ENCODE measurements around the gene PSMC4. TPM values are rescaled to one million over a fixed set of nuclear protein-coding genes. Genes with fewer than 3 reads are reported as not detected.
"Not testable (repeated sequence)": the region's sequence is repeated elsewhere in the genome, so short reads cannot be mapped to it uniquely, and the experiment has no call there.

The PSMC4 gene
- total RNA-seq, 1 experiment from 2014 or later, result 111 TPM

- Histone ChIP-seq H3K4ac (ENCODE audit: low read depth, low read length) (no peak overlapping the region), H3K4me1 (ENCODE audit: insufficient read depth, low read length) (no peaks in the 10 kb centered on the region; the same call in 1 of the 2 replicates), H3T11ph (ENCODE audit: low read length) (no peak overlapping the region), H3K27me3 (ENCODE audit: insufficient read depth, low read length) (no peaks in the 10 kb centered on the region), H2AK5ac (ENCODE audit: insufficient read length, low read length) (no peak overlapping the region), H3K4me2 (ENCODE audit: insufficient read depth, insufficient read length, low read length) (no peak overlapping the region), H3K14ac (ENCODE audit: insufficient read depth, low read length) (no peak overlapping the region), H3K9ac (ENCODE audit: extremely low read depth, insufficient read length, low read length) (no peak overlapping the region), H3K79me2 (ENCODE audit: insufficient read depth, low read length) (no peaks in the 10 kb centered on the region; the same call in 1 of the 2 replicates), H3K18ac (ENCODE audit: insufficient read length, low read depth, low read length) (no peak overlapping the region), H4K20me1 (ENCODE audit: control insufficient read depth, insufficient read depth, insufficient read length) (no peaks in the 10 kb centered on the region), H3K27ac (ENCODE audit: insufficient read length, low read depth, low read length) (no peak overlapping the region), H3K79me1 (ENCODE audit: insufficient read depth, low read depth, low read length, poor library complexity, severe bottlenecking) (no peaks in the 10 kb centered on the region), H3K23ac (ENCODE audit: insufficient read length, low read depth, low read length) (no peak overlapping the region), H2BK12ac (ENCODE audit: insufficient read length, low read depth, low read length) (no peak overlapping the region), H2BK120ac (ENCODE audit: low read depth, low read length, poor library complexity, severe bottlenecking) (no peak overlapping the region), H2BK15ac (ENCODE audit: low read depth, low read length) (no peak overlapping the region), H4K8ac (replicated peaks; ENCODE audit: insufficient read length, low read depth, low read length) (no peak overlapping the region), H3K9me3 (ENCODE audit: control insufficient read depth, low read depth, low read length) (no peaks in the 10 kb centered on the region), H4K91ac (ENCODE audit: insufficient read length, low read depth, low read length) (no peak overlapping the region), H2BK20ac (ENCODE audit: low read depth, low read length, poor library complexity, severe bottlenecking) (no peak overlapping the region), H3K56ac (ENCODE audit: insufficient read length, low read depth, low read length) (no peak overlapping the region), H3K23me2 (ENCODE audit: insufficient read length, low read depth, low read length, poor library complexity, severe bottlenecking) (no peaks in the 10 kb centered on the region), H4K5ac (ENCODE audit: insufficient read length, low read depth, low read length) (no peak overlapping the region), H2BK5ac (ENCODE audit: insufficient read length, low read length) (no peak overlapping the region), H2AFZ (ENCODE audit: low read length) (no peak overlapping the region)
- Mint-ChIP-seq H3K4me1 (peaks cover 6 to 7% of the 10 kb centered on the region in 2 experiments), H3K36me3 (ENCODE audit: insufficient read depth in 1 of 3, low read depth in 3 of 3) (no peaks in the 10 kb centered on the region), H3K4me3 (no peak overlapping the region), H3K9me3 (0 out of 5 replicates have a peak, but pooled peaks cover 0 to 2% of the 10 kb centered on the region in 2 experiments), H3K27ac (no peak overlapping the region), H3K27me3 (ENCODE audit: low read depth) (no peaks in the 10 kb centered on the region)
- no CpG with 5 or more reads among the region's 7 CpGs for WGBS (ENCODE audit: extremely low coverage, insufficient read length, low lambda C conversion rate)
- TF ChIP-seq CTCF (conservative IDR thresholded peaks at IDR 0.05), result no peak
- no peak for DNase-seq
These were observed 17.1 kb upstream of the PSMC4 start for GRCh38 chr19:39953915-39954314.

GRCh38 chr19:39957886-39958285, 13.1 kb upstream of the PSMC4 start:
- not testable (repeated sequence) for H2BK20ac ChIP-seq (ENCODE audit: low read depth, low read length, poor library complexity, severe bottlenecking); H3K36me3 Mint-ChIP-seq (ENCODE audit: insufficient read depth in 1 of 3, low read depth in 3 of 3); H4K5ac ChIP-seq (ENCODE audit: insufficient read length, low read depth, low read length); H2BK120ac ChIP-seq (ENCODE audit: low read depth, low read length, poor library complexity, severe bottlenecking); H3K9me3 Mint-ChIP-seq; H3K23me2 ChIP-seq (ENCODE audit: insufficient read length, low read depth, low read length, poor library complexity, severe bottlenecking); H2BK5ac ChIP-seq (ENCODE audit: insufficient read length, low read length); H3T11ph ChIP-seq (ENCODE audit: low read length); H3K27ac Mint-ChIP-seq; H3K56ac ChIP-seq (ENCODE audit: insufficient read length, low read depth, low read length); H3K9me3 ChIP-seq (ENCODE audit: control insufficient read depth, low read depth, low read length); H2BK12ac ChIP-seq (ENCODE audit: insufficient read length, low read depth, low read length); H4K20me1 ChIP-seq (ENCODE audit: control insufficient read depth, insufficient read depth, insufficient read length); H3K4me2 ChIP-seq (ENCODE audit: insufficient read depth, insufficient read length, low read length); H3K4me3 Mint-ChIP-seq; H2AFZ ChIP-seq (ENCODE audit: low read length); H4K8ac ChIP-seq (replicated peaks; ENCODE audit: insufficient read length, low read depth, low read length); H3K4ac ChIP-seq (ENCODE audit: low read depth, low read length); H3K4me1 ChIP-seq (ENCODE audit: insufficient read depth, low read length); H3K23ac ChIP-seq (ENCODE audit: insufficient read length, low read depth, low read length); H3K27ac ChIP-seq (ENCODE audit: insufficient read length, low read depth, low read length); H4K91ac ChIP-seq (ENCODE audit: insufficient read length, low read depth, low read length); H3K14ac ChIP-seq (ENCODE audit: insufficient read depth, low read length); H3K9ac ChIP-seq (ENCODE audit: extremely low read depth, insufficient read length, low read length); H3K79me2 ChIP-seq (ENCODE audit: insufficient read depth, low read length); H2AK5ac ChIP-seq (ENCODE audit: insufficient read length, low read length); H2BK15ac ChIP-seq (ENCODE audit: low read depth, low read length); H3K27me3 Mint-ChIP-seq (ENCODE audit: low read depth); H3K27me3 ChIP-seq (ENCODE audit: insufficient read depth, low read length); H3K79me1 ChIP-seq (ENCODE audit: insufficient read depth, low read depth, low read length, poor library complexity, severe bottlenecking); H3K18ac ChIP-seq (ENCODE audit: insufficient read length, low read depth, low read length)
- H3K4me1 Mint-ChIP-seq, result peaks cover 25 to 26% of the 10 kb centered on the region in 2 experiments
- peak; percentile 43 for DNase-seq
- no CpG with 5 or more reads among the region's 5 CpGs for WGBS (ENCODE audit: extremely low coverage, insufficient read length, low lambda C conversion rate)
